ENCODE results near the gene AUTS2.

The AUTS2 gene

GRCh38 chr7:70383066-70383782, 784.9 kb downstream of the AUTS2 start:
- DNase-seq (ENCODE audit: low read depth) = no peak

- DNase-seq (ENCODE audit: low read depth) = no peak
Measured at GRCh38 chr7:70384024-70384423, 785.7 kb downstream of the AUTS2 start.

GRCh38 chr7:70384891-70385290, 786.6 kb downstream of the AUTS2 start:
- no peak for DNase-seq (ENCODE audit: low read depth)

- no peak for DNase-seq (ENCODE audit: low read depth)
Measured at GRCh38 chr7:70387217-70387616, 788.9 kb downstream of the AUTS2 start.

- no peak for DNase-seq (ENCODE audit: low read depth)
Measured at GRCh38 chr7:70389531-70390151, 791.4 kb downstream of the AUTS2 start.

GRCh38 chr7:70390251-70390650, 792.0 kb downstream of the AUTS2 start:
- DNase-seq (ENCODE audit: low read depth) = no peak

GRCh38 chr7:70392256-70392876, 794.1 kb downstream of the AUTS2 start:
- no peak for DNase-seq (ENCODE audit: low read depth)

GRCh38 chr7:70392877-70393435, 794.7 kb downstream of the AUTS2 start:
- no peak for DNase-seq (ENCODE audit: low read depth)

- DNase-seq (ENCODE audit: low read depth) = no peak
Measured at GRCh38 chr7:70393956-70394355, 795.7 kb downstream of the AUTS2 start.

GRCh38 chr7:70400829-70401380, 802.6 kb downstream of the AUTS2 start:
- DNase-seq (ENCODE audit: low read depth) = no peak

GRCh38 chr7:70402069-70402468, 803.8 kb downstream of the AUTS2 start:
- no peak for DNase-seq (ENCODE audit: low read depth)

- no peak for DNase-seq (ENCODE audit: low read depth)
Measured at GRCh38 chr7:70405241-70405640, 807.0 kb downstream of the AUTS2 start.

GRCh38 chr7:70406186-70406949, 808.1 kb downstream of the AUTS2 start:
- DNase-seq (ENCODE audit: low read depth) = no peak

- DNase-seq (ENCODE audit: low read depth) = no peak
Measured at GRCh38 chr7:70406950-70407209, 808.6 kb downstream of the AUTS2 start.

- DNase-seq (ENCODE audit: low read depth) = no peak
Measured at GRCh38 chr7:70408477-70408876, 810.2 kb downstream of the AUTS2 start.

- no peak for DNase-seq (ENCODE audit: low read depth)
Measured at GRCh38 chr7:70408891-70409290, 810.6 kb downstream of the AUTS2 start.

- DNase-seq (ENCODE audit: low read depth) = no peak
Measured at GRCh38 chr7:70410134-70410750, 812.0 kb downstream of the AUTS2 start.

GRCh38 chr7:70414368-70414767, 816.1 kb downstream of the AUTS2 start:
- DNase-seq (ENCODE audit: low read depth) = no peak

GRCh38 chr7:70415179-70415972, 817.1 kb downstream of the AUTS2 start:
- DNase-seq (ENCODE audit: low read depth) = no peak

GRCh38 chr7:70416347-70416985, 818.2 kb downstream of the AUTS2 start:
- DNase-seq (ENCODE audit: low read depth) = no peak

Data from ELR (cell line).